Measurements from ENCODE around the gene PSORS1C1. TPM values are rescaled to one million over a fixed set of nuclear protein-coding genes. Genes with fewer than 3 reads are reported as not detected.

PSORS1C1 gene
- total and polyA plus RNA-seq, 2 of the 4 experiments (the other 2 are of a cell fraction): 0.36 to 1.1 TPM

- no peak overlapping the region for H2BK5ac ChIP-seq (ENCODE audit: low read depth, low read length, poor library complexity, severe bottlenecking)
- no peak for DNase-seq
- H3K4me1 ChIP-seq (ENCODE audit: control insufficient read depth, insufficient read depth, low read length): peaks cover 10% of the 10 kb centered on the region
- POLR2A ChIA-PET (ENCODE audit: unreplicated experiment): no interaction called here
- H3K9ac ChIP-seq (ENCODE audit: low read depth, low read length): no peak overlapping the region
- in situ Hi-C loops (cut with MboI; ENCODE audit: low sequenced_read_pairs): no loop called here
- no peaks in the 10 kb centered on the region for H3K27me3 ChIP-seq (ENCODE audit: control insufficient read depth, insufficient read depth, low read length)
- no peak overlapping the region for H4K91ac ChIP-seq (ENCODE audit: insufficient read depth, low read depth, low read length)
- no peak for TF ChIP-seq RAD21 (IDR thresholded peaks at IDR 0.05; ENCODE audit: low read length)
- TF ChIP-seq, protein P1, sequence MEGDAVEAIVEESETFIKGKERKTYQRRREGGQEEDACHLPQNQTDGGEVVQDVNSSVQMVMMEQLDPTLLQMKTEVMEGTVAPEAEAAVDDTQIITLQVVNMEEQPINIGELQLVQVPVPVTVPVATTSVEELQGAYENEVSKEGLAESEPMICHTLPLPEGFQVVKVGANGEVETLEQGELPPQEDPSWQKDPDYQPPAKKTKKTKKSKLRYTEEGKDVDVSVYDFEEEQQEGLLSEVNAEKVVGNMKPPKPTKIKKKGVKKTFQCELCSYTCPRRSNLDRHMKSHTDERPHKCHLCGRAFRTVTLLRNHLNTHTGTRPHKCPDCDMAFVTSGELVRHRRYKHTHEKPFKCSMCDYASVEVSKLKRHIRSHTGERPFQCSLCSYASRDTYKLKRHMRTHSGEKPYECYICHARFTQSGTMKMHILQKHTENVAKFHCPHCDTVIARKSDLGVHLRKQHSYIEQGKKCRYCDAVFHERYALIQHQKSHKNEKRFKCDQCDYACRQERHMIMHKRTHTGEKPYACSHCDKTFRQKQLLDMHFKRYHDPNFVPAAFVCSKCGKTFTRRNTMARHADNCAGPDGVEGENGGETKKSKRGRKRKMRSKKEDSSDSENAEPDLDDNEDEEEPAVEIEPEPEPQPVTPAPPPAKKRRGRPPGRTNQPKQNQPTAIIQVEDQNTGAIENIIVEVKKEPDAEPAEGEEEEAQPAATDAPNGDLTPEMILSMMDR (conservative IDR thresholded peaks at IDR 0.05; ENCODE audit: low read depth, low read length): no peak
- no peak for TF ChIP-seq CHD1 (IDR thresholded peaks at IDR 0.05; ENCODE audit: low read depth, low read length)
- TF ChIP-seq FOS (IDR thresholded peaks at IDR 0.05; ENCODE audit: low read depth, low read length): no peak
- no peak for TF ChIP-seq USF2 (IDR thresholded peaks at IDR 0.05; ENCODE audit: low read depth, low read length)
- no peak for TF ChIP-seq RFX5 (IDR thresholded peaks at IDR 0.05; ENCODE audit: low read depth, low read length)
- TF ChIP-seq MAFK (IDR thresholded peaks at IDR 0.05; ENCODE audit: low read depth, low read length): no peak
- no peak for TF ChIP-seq BHLHE40 (IDR thresholded peaks at IDR 0.05; ENCODE audit: low read depth, low read length)
- TF ChIP-seq MAZ (IDR thresholded peaks at IDR 0.05; ENCODE audit: borderline replicate concordance, low read depth, low read length): no peak
- TF ChIP-seq RCOR1 (IDR thresholded peaks at IDR 0.05; ENCODE audit: insufficient replicate concordance, low read length): no peak
- TF ChIP-seq ELK1 (IDR thresholded peaks at IDR 0.05; ENCODE audit: borderline replicate concordance, low read depth, low read length): no peak
- TF ChIP-seq NFE2L2 (IDR thresholded peaks at IDR 0.05; ENCODE audit: low read depth, low read length): no peak
- no peak for TF ChIP-seq SMC3 (IDR thresholded peaks at IDR 0.05; ENCODE audit: low read depth, low read length)
- TF ChIP-seq POLR2A (IDR thresholded peaks at IDR 0.05; ENCODE audit: low read depth, low read length): no peak
- no peaks in the 10 kb centered on the region for H3K9me3 ChIP-seq (ENCODE audit: control insufficient read depth, insufficient read depth, low read length)
- no peak overlapping the region for H2AFZ ChIP-seq (replicated peaks; ENCODE audit: low read length, poor library complexity)
- H3K56ac ChIP-seq (ENCODE audit: extremely low read depth, insufficient read depth, low read length): no peak overlapping the region
- ATAC-seq (ENCODE audit: low read depth): no peak
- H3K18ac ChIP-seq (ENCODE audit: low read depth, low read length): no peak overlapping the region
- H3K4me2 ChIP-seq (ENCODE audit: low read depth, low read length): no peak overlapping the region
- peaks cover 21% of the 10 kb centered on the region for H3K36me3 ChIP-seq (ENCODE audit: control insufficient read depth, insufficient read depth, low read length)
- dilution Hi-C loops (cut with HindIII; ENCODE audit: low sequenced_read_pairs, unreplicated experiment): no loop called here
- H3K23ac ChIP-seq (ENCODE audit: low read depth, low read length): no peak overlapping the region
- peaks cover 10% of the 10 kb centered on the region for H3K9me1 ChIP-seq (ENCODE audit: insufficient read depth, low read length)
- 96% methylated on average over 8 of the region's 18 CpGs; no CpG with 5 or more reads in 1 of the 2 experiments for WGBS, 2 experiments (ENCODE audit: extremely low coverage in 2 of 2, insufficient read length in 1 of 2)
- no peak overlapping the region for H4K5ac ChIP-seq (ENCODE audit: low read depth, low read length)
- BruUV-seq (replicated peaks): no TSS peak
- H2BK20ac ChIP-seq (ENCODE audit: low read depth, low read length): no peak overlapping the region
- H3K4me3 ChIP-seq (ENCODE audit: insufficient read depth, low read depth, low read length): no peak overlapping the region
- no peak overlapping the region for H3K14ac ChIP-seq (replicated peaks; ENCODE audit: low read depth, low read length)
- no peak overlapping the region for H3K4ac ChIP-seq (ENCODE audit: low read depth, low read length)
- H4K20me1 ChIP-seq (ENCODE audit: insufficient read depth, low read length): no peaks in the 10 kb centered on the region; the same call in 1 of the 2 replicates
- intact Hi-C loops (cut with micrococcal nuclease): no loop called here
- H3K79me1 ChIP-seq (ENCODE audit: low read depth in 1 of 2, low read length in 2 of 2): no peaks in the 10 kb centered on the region
- no peak overlapping the region for H2BK120ac ChIP-seq (ENCODE audit: low read depth, low read length)
- CTCF ChIA-PET: interaction anchor here (0.6 kb wide), 1 partner anchor 26 kb away, joined by 5 read pairs; no protein-coding TSS in a partner anchor
- no peak overlapping the region for H2BK15ac ChIP-seq (ENCODE audit: low read depth, low read length)
- H3K27ac ChIP-seq (ENCODE audit: insufficient read depth, low read length): no peak overlapping the region
- no peak overlapping the region for H2AK5ac ChIP-seq (ENCODE audit: low read depth, low read length)
- H4K8ac ChIP-seq (ENCODE audit: low read depth in 2 of 2, low read length in 2 of 2): no peak overlapping the region
- H2AK9ac ChIP-seq (replicated peaks; ENCODE audit: low read depth, low read length, poor library complexity): no peak overlapping the region
Observed at GRCh38 chr6:31144296-31144969, 29.8 kb downstream of the PSORS1C1 start.
